Stimulated activated CD8-positive, alpha-beta memory T cell treated with anti-CD3 and anti-CD28 coated beads, Interleukin-15, amount 100 ng/mL, for 48 hours (primary cell): ENCODE data around the gene UBALD2.

Experiments used
- DNase-seq, 2 donors: peaks; one replicate each; pipeline ENCODE4 v3.0.0-alpha.2; 2020; ENCODE audit warnings: low read depth in 2 of 2

UBALD2 gene

DNA sequence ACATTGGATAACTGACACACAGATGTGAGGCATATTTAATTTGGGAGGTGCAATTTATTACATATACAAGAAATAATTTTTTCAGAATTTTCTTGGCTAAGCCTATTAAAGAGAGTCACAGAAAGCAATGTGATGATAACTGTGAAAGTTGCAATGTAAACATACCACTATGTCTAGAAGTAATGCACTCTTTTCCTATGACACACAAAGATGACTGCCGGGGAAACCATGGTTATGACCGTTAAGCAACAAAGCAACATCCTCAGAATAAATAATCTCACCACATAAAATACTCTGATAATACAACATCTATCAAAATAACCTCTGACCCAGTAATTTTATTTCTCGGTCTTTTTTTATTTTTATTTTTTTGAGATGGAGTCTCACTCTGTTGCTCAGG lies 53.4 kb downstream of the UBALD2 start:
- DNase-seq = no peak
